GM12874 (cell line): ENCODE measurements around the gene PQBP1.

Source experiments
- TF ChIP-seq, protein P1 (sequence below): IDR thresholded peaks from 2 replicates; pipeline ENCODE4 v1.5.1; 2011; ENCODE audit warnings: low read depth, mild to moderate bottlenecking, control low read depth, low read length, moderate library complexity; ENCODE audit not compliant: insufficient read depth

The PQBP1 gene

DNA sequence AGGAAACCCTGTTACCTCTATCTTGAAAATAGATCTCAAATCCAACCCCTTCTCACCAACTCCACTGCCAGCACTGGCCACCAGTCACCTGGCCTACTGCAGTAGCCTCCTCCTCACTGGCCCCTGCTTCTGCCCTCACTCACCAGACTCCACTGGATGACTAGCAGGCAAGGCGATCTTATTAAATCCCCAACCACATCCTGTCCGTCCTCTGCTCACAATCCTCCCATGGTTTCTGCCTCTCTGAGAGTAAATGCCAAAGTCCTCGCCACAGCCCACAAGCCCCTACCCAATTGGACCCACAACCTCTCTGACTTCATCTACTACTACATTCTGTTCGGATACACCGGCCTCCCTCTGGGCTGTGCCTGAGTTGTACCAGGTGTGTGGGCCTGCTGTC lies 26.5 kb downstream of the PQBP1 start:
- TF ChIP-seq, protein P1, sequence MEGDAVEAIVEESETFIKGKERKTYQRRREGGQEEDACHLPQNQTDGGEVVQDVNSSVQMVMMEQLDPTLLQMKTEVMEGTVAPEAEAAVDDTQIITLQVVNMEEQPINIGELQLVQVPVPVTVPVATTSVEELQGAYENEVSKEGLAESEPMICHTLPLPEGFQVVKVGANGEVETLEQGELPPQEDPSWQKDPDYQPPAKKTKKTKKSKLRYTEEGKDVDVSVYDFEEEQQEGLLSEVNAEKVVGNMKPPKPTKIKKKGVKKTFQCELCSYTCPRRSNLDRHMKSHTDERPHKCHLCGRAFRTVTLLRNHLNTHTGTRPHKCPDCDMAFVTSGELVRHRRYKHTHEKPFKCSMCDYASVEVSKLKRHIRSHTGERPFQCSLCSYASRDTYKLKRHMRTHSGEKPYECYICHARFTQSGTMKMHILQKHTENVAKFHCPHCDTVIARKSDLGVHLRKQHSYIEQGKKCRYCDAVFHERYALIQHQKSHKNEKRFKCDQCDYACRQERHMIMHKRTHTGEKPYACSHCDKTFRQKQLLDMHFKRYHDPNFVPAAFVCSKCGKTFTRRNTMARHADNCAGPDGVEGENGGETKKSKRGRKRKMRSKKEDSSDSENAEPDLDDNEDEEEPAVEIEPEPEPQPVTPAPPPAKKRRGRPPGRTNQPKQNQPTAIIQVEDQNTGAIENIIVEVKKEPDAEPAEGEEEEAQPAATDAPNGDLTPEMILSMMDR: no peak

DNA sequence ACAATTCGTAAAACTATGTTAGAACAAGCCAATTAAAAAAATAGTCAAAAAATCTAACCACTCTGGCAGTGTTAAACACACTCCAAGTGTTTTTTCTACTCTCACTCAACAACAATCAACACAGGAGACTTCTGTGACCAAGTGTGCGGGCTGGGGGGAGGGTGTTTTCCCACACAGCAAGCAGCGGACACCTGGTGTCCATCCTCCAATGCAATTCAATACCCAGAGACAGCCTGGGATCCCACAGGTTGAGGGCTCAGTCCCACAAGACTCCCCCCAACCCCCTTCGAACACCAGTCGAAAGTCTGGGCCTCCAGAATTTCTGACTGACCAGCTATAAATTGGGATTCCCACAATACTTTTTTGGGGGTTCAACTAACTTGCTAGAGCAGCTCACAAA lies 29.4 kb downstream of the PQBP1 start:
- TF ChIP-seq, protein P1: no peak

DNA sequence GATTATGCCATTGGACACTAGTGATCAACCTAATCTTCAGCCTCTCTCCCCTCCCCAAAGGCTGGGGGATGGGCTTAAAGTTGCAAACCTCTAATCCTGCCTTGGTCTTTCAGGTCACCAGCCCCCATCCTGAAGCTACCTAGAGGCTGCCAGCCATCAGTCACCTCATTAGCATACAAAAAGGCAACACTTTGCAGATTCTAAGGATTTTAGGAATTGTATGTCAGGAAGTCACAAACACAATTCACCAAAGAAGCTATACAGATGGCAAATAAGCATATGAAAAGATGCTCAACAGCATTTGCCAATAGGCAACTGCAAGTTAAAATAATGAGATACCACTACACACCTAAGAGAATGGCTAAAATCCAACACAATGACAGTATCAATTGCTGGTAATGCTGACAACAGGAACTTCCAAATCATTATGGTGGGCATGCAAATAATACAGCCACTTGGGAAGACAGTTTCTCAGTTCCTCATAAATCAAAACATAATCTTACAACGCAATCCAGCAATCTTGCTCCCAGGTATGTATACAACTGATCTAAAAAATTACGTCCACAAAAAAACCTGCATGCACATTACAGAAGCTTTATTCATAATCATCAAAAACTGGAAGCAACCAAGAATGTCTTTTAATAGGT lies 30.1 kb downstream of the PQBP1 start:
- TF ChIP-seq, protein P1: no peak

DNA sequence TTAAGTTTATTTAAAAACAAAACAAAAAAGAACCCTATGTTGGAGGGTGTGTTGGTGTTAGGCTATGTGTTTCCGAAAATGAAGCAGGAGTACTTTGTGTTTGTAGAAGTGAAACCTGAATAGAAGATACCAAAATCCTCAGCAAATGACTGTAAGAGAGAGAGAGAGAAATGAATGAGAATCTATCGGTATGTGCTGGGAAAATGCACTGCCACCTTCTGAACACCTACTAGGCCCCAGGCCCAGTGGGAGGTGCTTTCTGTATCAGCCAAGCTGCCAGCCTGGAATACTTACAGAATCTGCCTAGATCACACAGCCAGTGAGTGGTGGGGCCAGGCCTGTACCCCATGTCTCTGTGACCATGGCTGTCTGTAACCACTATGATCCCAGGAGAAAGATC lies 36.0 kb downstream of the PQBP1 start:
- TF ChIP-seq, protein P1: no peak

DNA sequence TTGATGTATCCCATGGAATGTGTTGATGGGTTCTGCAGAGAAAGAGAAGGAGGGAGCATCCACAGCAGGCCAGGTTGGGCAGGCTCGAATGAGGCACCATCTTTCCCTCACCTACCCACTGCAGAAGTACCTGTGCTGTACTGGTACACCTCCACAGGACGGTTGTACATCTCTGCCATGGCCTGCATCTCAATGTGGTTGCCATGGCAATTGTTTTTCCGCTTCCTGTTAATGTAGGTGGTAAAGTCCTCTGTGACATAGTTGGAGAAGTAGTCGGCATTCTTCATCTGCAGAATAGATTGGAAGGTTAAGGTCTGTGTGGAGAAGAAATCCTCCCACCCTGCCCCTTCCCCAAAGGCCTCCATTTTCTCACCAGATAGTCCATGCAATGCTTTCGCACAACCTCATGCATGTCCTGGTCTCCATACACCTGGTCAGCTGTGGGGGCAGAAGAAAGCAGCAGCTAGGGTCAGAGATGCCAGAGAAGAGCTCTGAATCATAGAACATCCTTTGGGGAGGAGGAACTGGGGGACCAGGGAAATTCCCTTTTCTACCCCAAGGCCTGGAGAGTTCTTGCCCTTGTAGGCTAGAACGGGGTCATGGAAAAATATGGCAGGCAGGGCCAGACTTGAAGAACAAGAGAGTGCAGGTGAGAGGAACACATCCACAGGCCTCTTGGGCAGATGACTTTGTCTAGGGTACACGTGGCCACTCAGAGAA lies 37.0 kb downstream of the PQBP1 start:
- TF ChIP-seq, protein P1: no peak

DNA sequence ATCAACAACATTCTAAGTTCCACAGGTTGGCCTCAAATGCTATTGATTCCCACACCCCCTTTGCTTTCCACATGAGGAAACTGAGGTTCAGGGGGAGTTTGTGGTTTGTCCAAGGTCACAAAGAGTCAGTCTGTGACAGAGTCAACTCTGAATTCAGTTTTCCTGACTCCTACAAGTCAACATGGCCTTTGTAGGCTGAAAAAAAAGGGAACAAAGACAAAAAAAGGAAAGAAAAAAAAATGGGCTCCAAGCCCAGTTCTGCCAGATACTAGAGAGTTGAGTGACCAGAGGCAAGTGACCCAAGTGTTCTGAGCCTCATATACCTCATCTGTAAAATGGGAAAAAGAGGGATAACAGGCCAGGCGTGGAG lies 37.6 kb downstream of the PQBP1 start:
- TF ChIP-seq, protein P1: no peak

DNA sequence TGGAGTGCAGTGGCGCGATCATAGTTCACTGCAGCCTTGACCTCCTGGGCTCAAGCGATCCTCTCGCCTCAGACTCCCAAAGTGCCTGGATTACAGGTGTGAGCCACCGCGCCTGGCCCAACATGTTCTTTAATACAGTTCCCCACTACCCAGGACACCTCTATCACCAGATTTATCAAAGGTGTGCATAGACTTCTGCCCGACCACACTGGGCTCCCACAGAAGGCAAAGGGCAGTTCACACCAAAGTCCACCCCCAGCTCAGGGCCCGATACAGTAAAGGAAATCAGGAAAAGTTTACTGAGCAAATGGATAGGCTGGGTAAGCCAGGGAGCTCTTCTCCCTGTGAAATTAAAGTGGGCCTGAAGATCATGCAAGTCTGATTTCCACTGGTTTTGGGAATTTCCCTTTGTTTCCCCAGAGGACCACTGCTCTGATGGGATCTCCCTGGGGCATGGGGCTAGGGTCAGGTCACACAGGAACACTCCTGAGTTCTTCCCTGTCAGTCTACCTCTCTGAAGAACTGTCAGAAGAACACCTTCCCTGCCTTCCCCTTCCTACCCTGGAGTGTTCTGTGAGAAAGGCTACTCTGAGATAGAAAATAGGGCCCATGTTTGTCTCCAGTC lies 38.8 kb downstream of the PQBP1 start:
- TF ChIP-seq, protein P1: no peak
